Gastrocnemius medialis (tissue), 4 donors: ENCODE measurements around the gene ANKRD35. TPM values are rescaled to one million over a fixed set of nuclear protein-coding genes. Genes with fewer than 3 reads are reported as not detected.
A peak's percentile ranks its signal among the peaks of the same experiment; 100 is the strongest.

Experiments
- ATAC-seq, 2 donors: fragments of 150-250 bp; one replicate each; pipeline ENCODE4 v1.9.1; 2016
- DNase-seq, 2 donors: peaks; one replicate each; pipeline ENCODE4 v3.0.0-alpha.2; 2019
- H3K27ac ChIP-seq, 4 donors: fragments of 200-600 bp; sonication (generic); 1 replicate in 1 of 4; 2 replicates in 3 of 4; pipeline ENCODE4 v1.5.1; 2016 to 2018; ENCODE audit warnings: mild to moderate bottlenecking in 2 of 4, moderate library complexity in 1 of 4
- H3K27me3 ChIP-seq, 3 donors: fragments of 200-600 bp; sonication (generic) in 2 of 3; 1 replicate in 1 of 3; 2 replicates in 2 of 3; pipeline versions ENCODE4 v1.5.1 to v1.6.0; 2016 to 2019; ENCODE audit warnings: mild to moderate bottlenecking in 1 of 3, moderate library complexity in 1 of 3
- H3K36me3 ChIP-seq, 2 donors: fragments of 200-600 bp; sonication (generic) in 1 of 2; one replicate each; pipeline ENCODE4 v1.5.1; 2017 to 2018
- H3K4me1 ChIP-seq, 2 donors: fragments of 200-600 bp; sonication (generic) in 1 of 2; one replicate each; pipeline ENCODE4 v1.5.1; 2016 to 2017; ENCODE audit warnings: mild to moderate bottlenecking in 2 of 2
- H3K4me3 ChIP-seq, 4 donors: fragments of 200-600 bp; sonication (generic) in 3 of 4; 1 replicate in 1 of 4; 2 replicates in 3 of 4; pipeline ENCODE4 v1.5.1; 2016 to 2019; ENCODE audit warnings: mild to moderate bottlenecking in 2 of 4
- H3K9me3 ChIP-seq, 3 donors: fragments of 200-600 bp; sonication (generic) in 2 of 3; 1 replicate in 1 of 3; 2 replicates in 2 of 3; pipeline ENCODE4 v1.5.1; 2016 to 2019
- POLR2A ChIP-seq, 2 donors: fragments of 450-650 bp; IDR thresholded peaks; one replicate each; pipeline ENCODE4 v1.6.1; 2017; ENCODE audit warnings: antibody characterized with exemption in 2 of 2, mild to moderate bottlenecking in 2 of 2, moderate library complexity in 2 of 2
- in situ Hi-C, 4 donors: fragments of 200-750 bp; cut with MboI; loops; one replicate each; pipeline versions ENCODE4 v1.15.0 to v1.8.0; 2017; ENCODE audit warnings: low sequenced_read_pairs in 4 of 4
- intact Hi-C: fragments of 100-400 bp; cut with DNase I; formaldehyde crosslinking; loops from one replicate; pipeline ENCODE4 v1.15.1; 2023; ENCODE audit warnings: low total_unique reads
- total RNA-seq, 4 donors: library from RNA; depleted of rRNA; stranded (reverse); fragments of >200 nt; gene quantifications; one replicate each; pipeline versions ENCODE4 v1.1.0 to v1.2.3, GENCODE V29; 2016
- TF ChIP-seq, protein P1 (sequence below), 5 experiments: fragments of 450-650 bp in 3 of 5; fragments of 200-600 bp in 2 of 5; sonication (generic) in 2 of 5; IDR thresholded peaks in 4 of 5; conservative IDR thresholded peaks in 1 of 5; 1 replicate in 4 of 5; 2 replicates in 1 of 5; pipeline ENCODE4 v1.5.1; 2016 to 2019; ENCODE audit warnings: antibody characterized with exemption in 5 of 5, mild to moderate bottlenecking in 3 of 5, moderate library complexity in 3 of 5

Gene ANKRD35
- total RNA-seq, 4 donors from 2014 or later = 8.0 to 19.5 (median 10.7) TPM

DNA sequence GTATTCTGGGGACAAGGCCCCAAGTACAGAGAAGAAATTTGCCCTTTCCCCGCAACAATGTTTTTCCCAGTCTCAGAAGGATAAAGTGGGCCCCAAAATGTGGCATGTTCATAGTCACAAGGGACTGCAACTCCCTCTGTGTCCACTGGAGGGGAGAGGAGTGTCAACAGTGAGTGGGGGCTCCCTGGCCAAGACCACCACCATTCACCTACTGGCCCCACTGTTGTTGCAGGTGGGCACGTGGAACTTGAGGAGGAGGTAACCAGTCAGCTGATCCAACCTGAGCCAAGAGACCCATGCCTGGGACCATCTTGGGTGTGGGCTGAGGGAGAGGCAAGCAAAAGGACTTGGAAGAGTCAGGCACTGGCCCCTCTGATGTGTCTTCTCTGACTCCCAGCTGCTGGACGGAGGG lies 39.5 kb downstream of the ANKRD35 start:
- peaks cover 6 to 14% of the 10 kb centered on the region in 2 donors for H3K4me1 ChIP-seq
- in situ Hi-C loops (loop anchor here in 2 of 4 donors (5.0 to 10.0 kb wide), 2 partner anchors 166 to 169 kb away; no protein-coding TSS in a partner anchor), intact Hi-C loops (no loop called here)
- H3K27me3 ChIP-seq = no peaks in the 10 kb centered on the region
- H3K9me3 ChIP-seq = no peaks in the 10 kb centered on the region
- DNase-seq = no peak
- H3K36me3 ChIP-seq = peaks cover 0 to 53% of the 10 kb centered on the region in 2 donors
- no peak for TF ChIP-seq POLR2A (IDR thresholded peaks at IDR 0.05)
- TF ChIP-seq, protein P1, sequence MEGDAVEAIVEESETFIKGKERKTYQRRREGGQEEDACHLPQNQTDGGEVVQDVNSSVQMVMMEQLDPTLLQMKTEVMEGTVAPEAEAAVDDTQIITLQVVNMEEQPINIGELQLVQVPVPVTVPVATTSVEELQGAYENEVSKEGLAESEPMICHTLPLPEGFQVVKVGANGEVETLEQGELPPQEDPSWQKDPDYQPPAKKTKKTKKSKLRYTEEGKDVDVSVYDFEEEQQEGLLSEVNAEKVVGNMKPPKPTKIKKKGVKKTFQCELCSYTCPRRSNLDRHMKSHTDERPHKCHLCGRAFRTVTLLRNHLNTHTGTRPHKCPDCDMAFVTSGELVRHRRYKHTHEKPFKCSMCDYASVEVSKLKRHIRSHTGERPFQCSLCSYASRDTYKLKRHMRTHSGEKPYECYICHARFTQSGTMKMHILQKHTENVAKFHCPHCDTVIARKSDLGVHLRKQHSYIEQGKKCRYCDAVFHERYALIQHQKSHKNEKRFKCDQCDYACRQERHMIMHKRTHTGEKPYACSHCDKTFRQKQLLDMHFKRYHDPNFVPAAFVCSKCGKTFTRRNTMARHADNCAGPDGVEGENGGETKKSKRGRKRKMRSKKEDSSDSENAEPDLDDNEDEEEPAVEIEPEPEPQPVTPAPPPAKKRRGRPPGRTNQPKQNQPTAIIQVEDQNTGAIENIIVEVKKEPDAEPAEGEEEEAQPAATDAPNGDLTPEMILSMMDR (IDR thresholded peaks at IDR 0.05 in 4 of 5, conservative IDR thresholded peaks at IDR 0.05 in 1 of 5) = peak; percentile 30 to 57 (median 36)
- H3K27ac ChIP-seq = peak overlapping the region; percentile 69 to 81 (median 77)
- peak overlapping the region in 3 of 4 donors; percentile 51 to 65 (median 54) for H3K4me3 ChIP-seq
- peak; percentile 20 to 55 for ATAC-seq

DNA sequence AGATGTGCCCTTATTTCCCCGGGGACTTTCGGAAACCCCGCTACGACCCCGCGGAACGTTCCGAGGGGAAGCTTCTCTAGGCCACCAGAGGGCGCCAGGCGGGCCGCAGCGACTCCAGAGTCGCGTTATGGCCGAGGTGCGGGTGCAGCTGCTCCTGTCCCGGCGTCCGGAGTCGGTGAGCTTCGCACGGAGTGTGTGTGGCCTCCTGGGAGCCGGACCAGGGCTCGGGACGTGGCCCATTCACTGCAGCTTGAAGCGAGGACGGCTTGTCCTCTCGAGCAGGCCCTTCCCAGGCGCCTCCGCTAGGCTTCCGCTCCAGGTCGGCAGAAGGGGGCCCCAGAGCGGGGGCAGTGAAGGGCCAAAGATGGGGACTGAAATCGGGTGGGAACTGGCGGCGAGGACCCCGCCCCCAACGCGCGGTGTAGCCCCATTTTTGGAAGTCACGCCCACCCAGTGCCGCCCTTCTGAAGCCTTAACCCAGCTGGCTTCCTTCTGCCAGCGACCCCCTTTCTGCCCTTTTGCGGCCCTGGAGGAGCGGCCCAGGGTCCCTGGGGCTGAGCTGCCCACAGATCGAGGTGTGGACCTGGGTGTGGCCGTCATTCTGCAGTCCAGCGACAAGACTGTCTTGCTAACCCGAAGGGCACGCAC lies 40.0 kb downstream of the ANKRD35 start, which contains the start of gene NUDT17:
Gene NUDT17 (plus strand): TSS at position 117 of the 648 bp plus-strand sequence. CDS start 11 bp downstream, at position 128.
- H3K4me3 ChIP-seq = peak within 1 kb of the TSS; percentile 51 to 65 (median 58)
- peak within 1 kb of the TSS; percentile 69 to 81 (median 77) for H3K27ac ChIP-seq
- peaks cover 6 to 14% of the 10 kb centered on the region in 2 donors for H3K4me1 ChIP-seq
- DNase-seq = peak; percentile 62 to 74
- peaks cover 0 to 53% of the 10 kb centered on the region in 2 donors for H3K36me3 ChIP-seq
- no peaks in the 10 kb centered on the region for H3K9me3 ChIP-seq
- intact Hi-C loops (loop anchor here (1.0 kb wide), 2 partner anchors 21 to 168 kb away; partner anchors contain the start of genes POLR3C and RNF115), in situ Hi-C loops (loop anchor here in 2 of 4 donors (5.0 to 10.0 kb wide), 2 partner anchors 167 to 169 kb away; no protein-coding TSS in a partner anchor)
- no peaks in the 10 kb centered on the region for H3K27me3 ChIP-seq
- ATAC-seq = peak; percentile 75 to 84
- TF ChIP-seq POLR2A (IDR thresholded peaks at IDR 0.05) = peak in 1 of 2 donors; percentile 8
- TF ChIP-seq, protein P1 (IDR thresholded peaks at IDR 0.05 in 4 of 5, conservative IDR thresholded peaks at IDR 0.05 in 1 of 5) = peak; percentile 89 to 97 (median 94)

DNA sequence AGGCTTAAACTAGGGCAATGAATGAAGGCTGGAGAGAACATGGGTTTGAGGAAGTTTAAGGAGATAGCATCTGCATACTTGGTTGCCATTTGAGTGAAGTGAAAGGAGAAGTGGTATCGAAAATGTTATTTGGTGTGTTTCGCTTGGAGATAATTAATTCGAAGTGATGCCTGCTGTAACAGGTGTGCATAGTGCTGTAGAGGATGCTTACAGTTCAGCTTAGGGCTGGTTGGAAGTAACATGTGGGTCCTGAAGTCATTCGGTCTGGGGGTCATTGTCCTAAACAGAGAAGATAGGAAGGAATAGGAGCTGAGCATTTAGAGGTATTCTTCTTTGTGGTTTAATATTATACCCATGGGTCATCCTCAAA lies 40.5 kb downstream of the ANKRD35 start:
- in situ Hi-C loops = loop anchor here in 2 of 4 donors (5.0 to 10.0 kb wide), 2 partner anchors 167 to 170 kb away; no protein-coding TSS in a partner anchor
- peak overlapping the region; percentile 69 to 81 (median 77) for H3K27ac ChIP-seq
- intact Hi-C loops = loop anchor here (1.0 kb wide), 2 partner anchors 21 to 168 kb away; partner anchors contain the start of genes POLR3C and RNF115
- ATAC-seq = peak; percentile 25 to 29
- H3K27me3 ChIP-seq = no peaks in the 10 kb centered on the region
- DNase-seq = no peak
- TF ChIP-seq, protein P1 (IDR thresholded peaks at IDR 0.05 in 4 of 5, conservative IDR thresholded peaks at IDR 0.05 in 1 of 5) = no peak
- TF ChIP-seq POLR2A (IDR thresholded peaks at IDR 0.05) = no peak
- H3K9me3 ChIP-seq = no peaks in the 10 kb centered on the region
- peaks cover 6 to 14% of the 10 kb centered on the region in 2 donors for H3K4me1 ChIP-seq
- peaks cover 0 to 53% of the 10 kb centered on the region in 2 donors for H3K36me3 ChIP-seq
- peak overlapping the region; percentile 51 to 65 (median 58) for H3K4me3 ChIP-seq

DNA sequence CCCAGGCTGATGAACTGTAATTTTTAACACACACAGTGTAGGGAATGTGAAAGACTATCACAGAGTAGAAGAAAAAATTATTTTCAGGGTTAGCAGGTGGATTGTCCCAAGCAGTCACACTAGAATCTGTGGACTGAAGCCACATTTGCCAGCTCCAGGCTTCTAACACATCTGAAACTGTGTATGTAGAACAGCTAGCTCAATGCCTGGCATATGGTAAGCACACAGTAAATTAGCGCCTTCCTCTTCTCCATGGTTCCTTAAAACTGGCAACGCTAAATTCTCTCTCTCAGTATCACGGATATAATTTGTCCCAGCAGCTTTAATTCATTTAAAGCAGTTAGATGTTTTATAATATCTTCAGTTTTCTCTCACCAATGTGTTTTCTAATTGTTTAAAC lies 42.6 kb downstream of the ANKRD35 start:
- no peak for DNase-seq
- no peak for ATAC-seq
- H3K36me3 ChIP-seq = peaks cover 0 to 54% of the 10 kb centered on the region in 2 donors
- H3K27me3 ChIP-seq = no peaks in the 10 kb centered on the region
- H3K9me3 ChIP-seq = no peaks in the 10 kb centered on the region
- intact Hi-C loops (no loop called here), in situ Hi-C loops (loop anchor here in 2 of 4 donors (5.0 to 10.0 kb wide), 2 partner anchors 169 to 172 kb away; no protein-coding TSS in a partner anchor)
- TF ChIP-seq, protein P1 (IDR thresholded peaks at IDR 0.05 in 4 of 5, conservative IDR thresholded peaks at IDR 0.05 in 1 of 5) = no peak
- no peak for TF ChIP-seq POLR2A (IDR thresholded peaks at IDR 0.05)
- peaks cover 11 to 14% of the 10 kb centered on the region in 2 donors for H3K4me1 ChIP-seq
- no peak overlapping the region for H3K4me3 ChIP-seq
- H3K27ac ChIP-seq = no peak overlapping the region
